GM12878 (cell line): ENCODE measurements around the gene FERMT3. TPM values are rescaled to one million over a fixed set of nuclear protein-coding genes. Genes with fewer than 3 reads are reported as not detected.
A peak's percentile ranks its signal among the peaks of the same experiment; 100 is the strongest.

ENCODE experiments used
- ATAC-seq: fragments of 200-7000 bp; cut with Tn5 transposase; 3 replicates; pipeline ENCODE4 v1.9.1; 2020; ENCODE audit warnings: mild to moderate bottlenecking, moderate library complexity
- BruUV-seq: library from RNA; stranded (reverse); fragments of 400-500 nt; replicated peaks from 2 replicates; lab custom pipeline; 2021; lab: Mats Ljungman, UMichigan
- CTCF ChIA-PET: fragments of 300-600 bp; sonication (Branson Sonifier 250); formaldehyde crosslinking; extraction: SDS; loops from one replicate; lab custom pipeline; 2021; ENCODE audit warnings: inconsistent platforms; lab: Yijun Ruan, JAX
- POLR2A ChIA-PET: fragments of 350-600 bp; formaldehyde crosslinking; extraction: SDS; loops from one replicate; lab custom pipeline; 2021; ENCODE audit warnings: inconsistent platforms; lab: Charles Lee
- RAD21 ChIA-PET: fragments of 300-600 bp; sonication (Branson Sonifier 250); formaldehyde crosslinking; loops from one replicate; lab custom pipeline; 2023; ENCODE audit warnings: antibody characterized with exemption; ENCODE audit not compliant: unreplicated experiment; lab: Charles Lee
- SMC1A ChIA-PET: fragments of 300-600 bp; sonication (Branson Sonifier 250); formaldehyde crosslinking; loops from one replicate; lab custom pipeline; 2023; ENCODE audit not compliant: unreplicated experiment, uncharacterized antibody; lab: Charles Lee
- DNase-seq: peaks from one replicate; pipeline ENCODE4 v3.0.0-alpha.2; 2011; ENCODE audit warnings: low read depth, low spot score
- FAIRE-seq: peaks from 3 replicates; lab custom pipeline; 2011; peaks lifted over from hg19 to GRCh38; lab: Jason Lieb, UNC
- H2AFZ ChIP-seq: 2 replicates; pipeline ENCODE4 v1.6.0; 2011; ENCODE audit warnings: low read depth, low read length, control low read depth; ENCODE audit not compliant: control insufficient read depth
- H3K27ac ChIP-seq: 2 replicates; pipeline ENCODE4 v1.5.1; 2011; ENCODE audit warnings: control low read depth; ENCODE audit not compliant: control insufficient read depth, insufficient read depth
- H3K27me3 ChIP-seq, 2 experiments: replicated peaks in 1 of 2; 2 replicates each; pipeline versions ENCODE4 v1.6.0 to v1.6.1; 2011; ENCODE audit warnings: low read length in 1 of 2; ENCODE audit not compliant: control insufficient read depth in 2 of 2, insufficient read depth in 2 of 2
- H3K36me3 ChIP-seq, 2 experiments: 2 replicates each; pipeline ENCODE4 v1.5.1; 2011; ENCODE audit warnings: low read length in 1 of 2; ENCODE audit not compliant: control insufficient read depth in 2 of 2, insufficient read depth in 2 of 2
- H3K4me1 ChIP-seq: 2 replicates; pipeline ENCODE4 v1.6.1; 2011; ENCODE audit warnings: mild to moderate bottlenecking, low read length, moderate library complexity, mixed read lengths; ENCODE audit not compliant: control insufficient read depth, insufficient read depth
- H3K4me2 ChIP-seq: 2 replicates; pipeline ENCODE4 v1.6.0; 2011; ENCODE audit warnings: control low read depth; ENCODE audit not compliant: control insufficient read depth, insufficient read depth
- H3K4me3 ChIP-seq: fragments of 200-600 bp; sonication (generic); 2 replicates; pipeline ENCODE4 v1.5.1; 2016
- H3K79me2 ChIP-seq: 2 replicates; pipeline ENCODE4 v1.6.0; 2011; ENCODE audit warnings: low read length; ENCODE audit not compliant: control insufficient read depth, insufficient read depth
- H3K9ac ChIP-seq: 2 replicates; pipeline ENCODE4 v1.8.0; 2011; ENCODE audit warnings: low read length, control low read depth, mixed read lengths; ENCODE audit not compliant: control insufficient read depth, insufficient read depth
- H3K9me3 ChIP-seq: replicated peaks from 3 replicates; pipeline ENCODE4 v1.5.1; 2011; ENCODE audit warnings: mild to moderate bottlenecking, low read length; ENCODE audit not compliant: control insufficient read depth, insufficient read depth
- H4K20me1 ChIP-seq: 2 replicates; pipeline ENCODE4 v1.6.0; 2011; ENCODE audit not compliant: control insufficient read depth, insufficient read depth
- CBX3 ChIP-seq: fragments of 200-600 bp; sonication (generic); IDR thresholded peaks from 2 replicates; pipeline ENCODE4 v1.6.1; 2016; ENCODE audit warnings: low read depth, borderline replicate concordance
- CHD4 ChIP-seq: fragments of 200-600 bp; sonication (generic); IDR thresholded peaks from 2 replicates; pipeline ENCODE4 v1.6.1; 2016; ENCODE audit warnings: mild to moderate bottlenecking
- CREM ChIP-seq: IDR thresholded peaks from 2 replicates; pipeline ENCODE4 v1.6.1; 2014; ENCODE audit warnings: antibody characterized with exemption, low read depth
- EZH2 ChIP-seq: IDR thresholded peaks from 2 replicates; pipeline ENCODE4 v1.6.1; 2012; ENCODE audit warnings: low read depth, mild to moderate bottlenecking, control low read depth, inconsistent platforms, low read length, borderline replicate concordance; ENCODE audit not compliant: control insufficient read depth
- NR2C1 ChIP-seq: fragments of 450-650 bp; IDR thresholded peaks from 2 replicates; pipeline ENCODE4 v1.6.1; 2017; ENCODE audit warnings: antibody characterized with exemption, mild to moderate bottlenecking, moderate library complexity
- PAX5 ChIP-seq: IDR thresholded peaks from 2 replicates; pipeline ENCODE4 v1.6.1; 2011; ENCODE audit warnings: low read depth, low read length, borderline replicate concordance
- RBBP5 ChIP-seq: fragments of 200-600 bp; sonication (generic); conservative IDR thresholded peaks from 2 replicates; pipeline ENCODE4 v1.6.1; 2016
- RFX5 ChIP-seq: IDR thresholded peaks from 2 replicates; pipeline ENCODE4 v1.6.1; 2011; ENCODE audit warnings: low read depth, low read length, improper control_type of control experiment
- RUNX3 ChIP-seq: IDR thresholded peaks from 2 replicates; pipeline ENCODE4 v1.6.1; 2012; ENCODE audit warnings: low read length, inconsistent platforms
- SMC3 ChIP-seq: IDR thresholded peaks from 2 replicates; pipeline ENCODE4 v1.6.1; 2011; ENCODE audit warnings: low read length, improper control_type of control experiment, borderline replicate concordance
- USF1 ChIP-seq: IDR thresholded peaks from 2 replicates; pipeline ENCODE4 v1.6.1; 2011; ENCODE audit warnings: borderline replicate concordance, low read depth, mild to moderate bottlenecking, moderate library complexity, mixed read lengths, low read length; ENCODE audit not compliant: insufficient read depth; ENCODE audit errors: extremely low read length
- ZBTB11 ChIP-seq: fragments of 450-650 bp; formaldehyde crosslinking; IDR thresholded peaks from 2 replicates; pipeline ENCODE4 v1.5.0; 2022; ENCODE audit warnings: mild to moderate bottlenecking, missing genetic modification characterization
- ZNF622 ChIP-seq: fragments of 450-650 bp; IDR thresholded peaks from 2 replicates; pipeline ENCODE4 v1.6.1; 2017; ENCODE audit warnings: mild to moderate bottlenecking, inconsistent platforms
- WGBS: methylation state at CpG from one replicate; pipeline ENCODE4 v1.1.6; 2016; ENCODE audit warnings: low lambda C conversion rate; ENCODE audit not compliant: insufficient replicate concordance, insufficient coverage; ENCODE audit errors: missing lambda C conversion rate; 5-methylcytosine and 5-hydroxymethylcytosine counted together
- in situ Hi-C: fragments of 300-500 bp; cut with MboI; formaldehyde crosslinking; loops from 9 replicates; pipeline ENCODE4 v1.14.3; 2018; ENCODE audit warnings: mixed read lengths
- intact Hi-C: fragments of 100-400 bp; cut with micrococcal nuclease; formaldehyde crosslinking; loops from one replicate; pipeline ENCODE4 v1.14.2; 2022; ENCODE audit not compliant: unreplicated experiment
- polyA plus RNA-seq, 11 experiments: library from polyadenylated mRNA; depleted of rRNA in 4 of 11; unstranded in 6 of 11; stranded (reverse) in 5 of 11; fragments of >200 nt; fragmentation: Nextera tagmentation in 4 of 11; fragmentation: Illumina TruSeq in 1 of 11; extraction: Ambion mirVana in 4 of 11; extraction: Trizol in 1 of 11; gene quantifications; 1 replicate in 1 of 11; 2 replicates in 10 of 11; pipeline versions ENCODE4 v1.2.1 to v1.2.3, GENCODE V29; 2011 to 2016; ENCODE audit warnings: inconsistent platforms in 2 of 11, missing spikeins in 2 of 11, low read depth in 1 of 11
- total RNA-seq, 4 experiments: library from RNA; depleted of rRNA in 3 of 4; stranded (reverse); fragments of >200 nt in 3 of 4; fragmentation: Illumina TruSeq in 1 of 4; extraction: Trizol in 1 of 4; gene quantifications; 2 replicates each; pipeline versions ENCODE4 v1.2.1 to v1.2.3, GENCODE V29; 2013 to 2021
- TF ChIP-seq, protein P1 (sequence below): fragments of 450-650 bp; IDR thresholded peaks from 2 replicates; pipeline ENCODE4 v1.6.1; 2017; ENCODE audit warnings: mild to moderate bottlenecking, moderate library complexity

Gene FERMT3
- total and polyA plus RNA-seq, 10 of the 15 experiments (the other 5 are each of a cell fraction or from before 2014, with no cell fraction given), result 2.0 to 211 (median 114) TPM

DNA sequence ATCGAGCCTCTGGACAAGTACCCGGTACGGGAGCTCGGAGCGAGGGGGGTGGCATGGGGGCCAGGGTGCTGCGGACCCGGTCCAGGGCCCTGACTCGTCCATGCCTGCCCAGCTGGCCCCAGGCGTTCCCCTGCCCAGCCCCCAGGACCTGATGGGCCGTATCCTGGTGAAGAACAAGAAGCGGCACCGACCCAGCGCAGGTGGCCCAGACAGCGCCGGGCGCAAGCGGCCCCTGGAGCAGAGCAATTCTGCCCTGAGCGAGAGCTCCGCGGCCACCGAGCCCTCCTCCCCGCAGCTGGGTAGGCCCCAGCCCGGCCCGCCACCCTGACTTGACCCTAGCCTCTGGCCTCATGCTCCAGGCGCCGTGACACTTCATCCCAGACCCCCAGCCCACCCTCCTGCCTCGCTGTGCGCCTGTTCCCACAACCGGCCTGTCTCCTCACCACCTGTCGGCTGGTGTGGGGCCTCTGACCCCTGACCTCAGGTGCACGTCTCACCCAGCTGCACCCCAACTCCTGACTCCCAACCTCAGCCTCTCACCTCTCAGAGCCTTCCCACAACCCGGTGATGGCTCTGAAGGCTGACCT is 52.5 kb downstream of the FERMT3 start (continued):
- TF ChIP-seq, protein P1, sequence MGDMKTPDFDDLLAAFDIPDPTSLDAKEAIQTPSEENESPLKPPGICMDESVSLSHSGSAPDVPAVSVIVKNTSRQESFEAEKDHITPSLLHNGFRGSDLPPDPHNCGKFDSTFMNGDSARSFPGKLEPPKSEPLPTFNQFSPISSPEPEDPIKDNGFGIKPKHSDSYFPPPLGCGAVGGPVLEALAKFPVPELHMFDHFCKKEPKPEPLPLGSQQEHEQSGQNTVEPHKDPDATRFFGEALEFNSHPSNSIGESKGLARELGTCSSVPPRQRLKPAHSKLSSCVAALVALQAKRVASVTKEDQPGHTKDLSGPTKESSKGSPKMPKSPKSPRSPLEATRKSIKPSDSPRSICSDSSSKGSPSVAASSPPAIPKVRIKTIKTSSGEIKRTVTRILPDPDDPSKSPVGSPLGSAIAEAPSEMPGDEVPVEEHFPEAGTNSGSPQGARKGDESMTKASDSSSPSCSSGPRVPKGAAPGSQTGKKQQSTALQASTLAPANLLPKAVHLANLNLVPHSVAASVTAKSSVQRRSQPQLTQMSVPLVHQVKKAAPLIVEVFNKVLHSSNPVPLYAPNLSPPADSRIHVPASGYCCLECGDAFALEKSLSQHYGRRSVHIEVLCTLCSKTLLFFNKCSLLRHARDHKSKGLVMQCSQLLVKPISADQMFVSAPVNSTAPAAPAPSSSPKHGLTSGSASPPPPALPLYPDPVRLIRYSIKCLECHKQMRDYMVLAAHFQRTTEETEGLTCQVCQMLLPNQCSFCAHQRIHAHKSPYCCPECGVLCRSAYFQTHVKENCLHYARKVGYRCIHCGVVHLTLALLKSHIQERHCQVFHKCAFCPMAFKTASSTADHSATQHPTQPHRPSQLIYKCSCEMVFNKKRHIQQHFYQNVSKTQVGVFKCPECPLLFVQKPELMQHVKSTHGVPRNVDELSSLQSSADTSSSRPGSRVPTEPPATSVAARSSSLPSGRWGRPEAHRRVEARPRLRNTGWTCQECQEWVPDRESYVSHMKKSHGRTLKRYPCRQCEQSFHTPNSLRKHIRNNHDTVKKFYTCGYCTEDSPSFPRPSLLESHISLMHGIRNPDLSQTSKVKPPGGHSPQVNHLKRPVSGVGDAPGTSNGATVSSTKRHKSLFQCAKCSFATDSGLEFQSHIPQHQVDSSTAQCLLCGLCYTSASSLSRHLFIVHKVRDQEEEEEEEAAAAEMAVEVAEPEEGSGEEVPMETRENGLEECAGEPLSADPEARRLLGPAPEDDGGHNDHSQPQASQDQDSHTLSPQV, result no peak
- TF ChIP-seq CBX3 (no peak), RFX5 (no peak), SMC3 (no peak)

DNA sequence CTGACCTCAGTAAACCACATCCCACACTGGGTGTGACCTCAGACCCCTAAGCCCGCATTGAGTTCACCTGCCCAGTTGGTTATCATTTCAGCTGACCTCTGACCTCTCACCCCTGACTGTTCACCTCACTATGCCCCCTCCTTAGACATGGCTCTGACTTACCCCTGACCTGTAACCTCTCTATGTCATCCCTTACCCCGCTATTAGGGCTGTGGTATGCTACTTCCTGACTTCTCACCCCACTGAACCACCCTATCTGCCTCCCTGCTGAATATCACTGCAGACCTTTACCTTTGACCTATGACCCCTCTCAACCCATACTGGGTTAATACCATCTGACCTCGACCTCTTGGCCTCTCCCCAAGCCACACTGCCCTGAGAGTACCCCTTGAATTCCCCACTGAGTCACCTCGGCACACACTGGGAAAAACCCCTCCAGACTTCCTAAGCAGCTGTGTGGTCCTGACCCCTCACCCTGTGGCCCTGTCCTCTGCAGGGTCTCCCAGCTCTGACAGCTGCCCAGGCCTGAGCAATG is 53.1 kb downstream of the FERMT3 start:
- ChIA-PET POLR2A (interaction anchor here (0.8 to 1.9 kb wide), 4 partner anchors 8 to 15 kb away, joined by 3 to 7 read pairs (median 4); partner anchors contain the start of gene PPP1R14B), RAD21 (no interaction called here), SMC1A (interaction anchor here (0.5 kb wide), 1 partner anchor 36 kb away, joined by 4 read pairs; no protein-coding TSS in a partner anchor), CTCF (no interaction called here)
- peak; percentile 41 for FAIRE-seq
- BruUV-seq, result no TSS peak
- in situ Hi-C loops, result no loop called here
- Histone ChIP-seq H3K4me3 (no peak overlapping the region), H3K4me1 (peaks cover 11% of the 10 kb centered on the region), H4K20me1 (no peaks in the 10 kb centered on the region), H3K9ac (no peak overlapping the region), H2AFZ (no peak overlapping the region), H3K9me3 (no peaks in the 10 kb centered on the region), H3K27ac (peak overlapping the region; percentile 17; the same call in 1 of the 2 replicates), H3K36me3 (peaks cover 0 to 5% of the 10 kb centered on the region in 2 experiments; a peak in 2 of 4 replicates), H3K27me3 (no peaks in the 10 kb centered on the region), H3K4me2 (no peak overlapping the region), H3K79me2 (no peaks in the 10 kb centered on the region)
- peak; percentile 71 for ATAC-seq
- intact Hi-C loops, result no loop called here
- no peak for DNase-seq
- 11% methylated on average over 4 of the region's 4 CpGs for WGBS
- TF ChIP-seq PAX5 (no peak), RUNX3 (peak; percentile 57), CREM (0 out of 2 replicates have a peak, but pooled peaks have one; percentile 7), ZBTB11 (no peak), CHD4 (no peak), NR2C1 (peak; percentile 95), EZH2 (no peak), ZNF622 (no peak), USF1 (no peak), RBBP5 (no peak)
